HG03095 (cell line): ENCODE results near the gene SHLD1.
"Not testable (repeated sequence)": the region's sequence is repeated elsewhere in the genome, so short reads cannot be mapped to it uniquely, and the experiment has no call there.

ENCODE experiments used
- ATAC-seq: cut with Tn5 transposase; IDR thresholded peaks from one replicate; pipeline ENCODE4 v1.9.1; 2021; ENCODE audit warnings: moderate library complexity; ENCODE audit not compliant: unreplicated experiment

SHLD1 gene

DNA sequence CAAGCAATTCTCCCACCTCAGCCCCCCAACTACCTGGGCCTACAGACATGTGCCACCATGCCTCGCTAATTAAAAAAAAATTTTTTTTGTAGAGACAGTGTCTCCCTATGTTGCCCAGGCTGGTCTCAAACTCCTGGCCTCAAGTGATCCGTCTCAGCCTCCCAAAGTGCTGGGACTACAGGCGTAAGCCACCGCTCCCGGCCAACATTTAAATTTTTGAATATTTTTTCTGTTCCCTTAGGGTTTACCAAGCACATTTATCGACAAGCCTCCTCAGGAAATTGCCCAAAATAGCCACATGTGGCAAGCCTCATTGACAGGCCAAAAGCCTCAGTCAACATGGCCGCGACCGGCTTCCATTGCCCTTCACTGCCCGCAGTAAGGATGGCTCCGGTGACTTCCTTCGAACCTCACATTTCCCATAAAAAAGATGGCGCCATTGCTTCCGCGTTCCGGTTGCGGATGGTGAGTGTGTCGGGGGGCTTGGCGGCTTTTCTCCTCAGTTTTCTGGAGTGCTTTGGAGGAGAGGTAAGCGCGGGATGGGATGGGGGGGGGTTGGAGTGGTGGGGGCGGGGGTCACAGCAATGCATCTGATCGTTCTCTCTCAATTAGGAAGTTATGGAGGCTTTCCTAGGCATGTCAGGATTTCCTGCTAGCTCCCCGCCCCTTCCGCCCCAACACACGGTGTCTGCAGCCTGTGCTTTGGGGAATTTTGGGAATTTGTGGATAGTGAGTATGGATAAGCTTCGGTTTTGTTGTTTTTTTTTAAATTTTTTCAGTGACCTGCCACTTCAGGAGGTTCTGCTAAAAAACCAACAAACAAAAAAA is at the start of gene SHLD1:
SHLD1 (plus strand) TSS at position 450 of the 828 bp plus-strand sequence. CDS start 22,465 bp downstream, outside the sequence.
- peak; percentile 91 for ATAC-seq

DNA sequence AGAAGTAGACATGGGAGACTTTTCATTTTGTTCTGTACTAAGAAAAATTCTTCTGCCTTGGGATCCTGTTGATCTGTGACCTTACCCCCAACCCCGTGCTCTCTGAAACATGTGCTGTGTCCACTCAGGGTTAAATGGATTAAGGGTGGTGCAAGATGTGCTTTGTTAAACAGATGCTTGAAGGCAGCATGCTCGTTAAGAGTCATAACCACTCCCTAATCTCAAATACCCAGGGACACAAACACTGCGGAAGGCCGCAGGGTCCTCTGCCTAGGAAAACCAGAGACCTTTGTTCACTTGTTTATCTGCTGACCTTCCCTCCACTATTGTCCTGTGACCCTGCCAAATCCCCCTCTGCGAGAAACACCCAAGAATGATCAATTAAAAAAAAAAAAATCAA is 47.9 kb upstream of the SHLD1 start:
- not testable (repeated sequence) for ATAC-seq

- ATAC-seq: no peak
Observed at GRCh38 chr20:5703681-5704101, 46.5 kb upstream of the SHLD1 start.

DNA sequence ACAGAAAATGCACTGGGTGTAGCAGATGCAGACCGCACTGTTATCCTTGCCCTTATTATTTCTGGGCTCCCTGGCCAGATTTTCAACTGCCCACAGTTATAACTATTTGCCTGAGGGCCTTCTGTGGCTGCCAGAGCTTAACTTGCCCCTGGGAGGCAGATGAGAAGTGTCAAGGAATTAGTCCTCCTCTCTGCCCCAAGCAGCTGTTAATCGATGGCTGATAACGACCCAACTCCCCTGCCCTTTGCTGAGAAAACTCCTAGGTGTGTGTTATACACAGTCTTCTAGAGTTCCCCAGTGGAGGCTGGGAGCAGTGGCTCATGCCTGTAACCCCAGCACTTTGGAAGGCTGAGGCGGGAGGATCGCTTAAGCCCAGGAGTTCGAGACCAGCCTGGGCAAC is 44.4 kb upstream of the SHLD1 start:
- ATAC-seq: no peak

GRCh38 chr20:5706797-5707196 is 43.4 kb upstream of the SHLD1 start:
- ATAC-seq: no peak

DNA sequence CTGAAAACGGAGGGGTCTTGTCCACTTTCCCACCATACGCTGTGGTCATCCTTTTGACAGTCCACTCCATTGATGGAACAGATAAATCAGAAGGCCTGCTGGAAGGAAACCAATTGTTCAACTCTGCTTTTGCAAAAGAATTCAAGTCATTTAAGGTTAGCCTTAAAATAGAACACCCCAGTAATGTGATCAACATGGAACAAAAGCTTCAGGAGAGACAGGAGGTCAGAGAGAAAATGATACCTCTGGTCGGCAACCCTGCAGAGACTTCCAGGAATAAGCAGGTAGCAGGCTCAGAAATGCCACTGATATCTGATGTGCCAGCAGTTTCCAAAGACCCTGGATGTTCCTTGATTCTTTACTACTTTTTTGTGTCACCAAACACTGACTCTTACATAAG is 39.6 kb upstream of the SHLD1 start:
- ATAC-seq: no peak

- ATAC-seq: no peak
Observed at GRCh38 chr20:5714261-5715041, 35.8 kb upstream of the SHLD1 start.

- ATAC-seq: no peak
Observed at GRCh38 chr20:5715071-5715841, 34.9 kb upstream of the SHLD1 start.

DNA sequence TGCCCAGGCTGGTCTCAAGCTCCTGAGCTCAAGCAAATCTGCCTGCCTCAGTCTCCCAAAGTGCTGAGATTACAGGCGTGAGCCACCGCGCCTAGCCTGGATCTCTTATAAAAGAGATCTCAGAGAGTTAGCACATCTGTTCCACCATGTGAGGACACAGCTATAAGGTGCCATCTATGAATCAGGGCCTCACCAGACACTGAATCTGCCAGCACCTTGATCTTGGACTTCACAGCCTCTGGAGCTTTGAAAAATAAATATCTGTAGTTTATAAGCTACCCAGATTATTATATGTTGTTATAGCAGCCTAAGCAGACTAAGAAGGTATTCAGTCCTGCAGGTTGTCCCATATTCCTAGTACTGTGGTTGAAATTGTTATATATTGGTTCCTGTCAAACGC is 33.2 kb upstream of the SHLD1 start:
- ATAC-seq: no peak

GRCh38 chr20:5718896-5719595 is 31.2 kb upstream of the SHLD1 start:
- ATAC-seq: no peak

DNA sequence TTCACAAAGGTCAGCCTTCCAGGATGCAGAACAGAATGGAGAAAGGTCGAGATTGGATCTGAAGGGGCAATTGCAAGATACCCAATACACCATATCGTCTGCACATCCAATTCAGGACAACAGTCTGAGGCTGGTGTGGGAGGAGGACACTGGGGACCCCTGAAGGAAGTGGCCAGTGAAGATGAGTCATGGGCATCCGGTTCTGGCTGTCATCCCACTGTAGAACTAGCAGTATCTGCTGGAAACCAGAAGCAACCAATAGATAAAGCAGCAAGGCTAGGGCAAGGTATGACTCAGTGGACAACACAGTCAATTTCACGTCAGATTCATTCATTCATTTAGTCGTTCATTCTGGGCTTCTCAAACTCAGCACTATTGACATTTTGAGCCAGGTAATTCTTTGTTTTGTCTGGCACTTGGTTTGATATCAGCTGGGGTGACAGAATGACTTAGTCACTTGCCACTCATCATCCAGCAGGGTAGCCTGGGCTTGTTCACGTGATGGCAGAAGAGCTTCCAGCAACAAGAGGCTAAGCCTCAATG is 30.3 kb upstream of the SHLD1 start:
- ATAC-seq: no peak

GRCh38 chr20:5720696-5721095 is 29.5 kb upstream of the SHLD1 start:
- no peak for ATAC-seq

GRCh38 chr20:5721356-5721755 is 28.8 kb upstream of the SHLD1 start:
- not testable (repeated sequence) for ATAC-seq

- no peak for ATAC-seq
Observed at GRCh38 chr20:5722927-5723326, 27.3 kb upstream of the SHLD1 start.

DNA sequence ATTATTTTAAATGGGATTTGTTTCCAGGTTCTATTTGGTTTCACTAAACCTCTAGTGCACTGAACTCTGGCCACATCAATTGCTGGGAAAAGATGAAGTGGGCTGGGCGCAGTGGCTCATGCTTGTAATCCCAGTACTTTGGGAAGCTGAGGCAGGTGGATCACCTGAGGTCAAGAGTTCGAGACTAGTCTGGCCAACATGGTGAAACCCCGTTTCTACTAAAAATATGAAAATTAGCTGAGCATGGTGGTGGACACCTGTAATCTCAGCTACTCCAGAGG is 25.1 kb upstream of the SHLD1 start:
- ATAC-seq: not testable (repeated sequence)

GRCh38 chr20:5727018-5727515 is 23.1 kb upstream of the SHLD1 start:
- ATAC-seq: no peak

DNA sequence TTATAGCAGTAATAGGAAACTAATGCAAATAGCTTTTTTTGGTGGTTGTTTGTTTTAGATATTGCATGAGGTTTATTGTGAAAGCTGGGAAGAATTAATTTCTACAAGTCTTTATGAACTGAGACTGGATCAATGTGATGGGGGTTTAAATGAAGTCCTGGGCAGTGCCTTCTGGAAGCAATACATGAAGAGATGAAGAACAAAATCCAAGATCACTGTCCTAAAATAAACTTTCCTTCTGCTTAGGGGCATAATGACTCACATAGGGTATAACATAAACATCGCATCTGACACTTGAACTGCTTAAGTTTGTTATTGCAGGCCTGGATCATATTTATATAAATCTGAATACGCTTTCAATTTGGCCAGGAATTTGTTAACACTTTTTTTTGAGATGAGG is 20.9 kb upstream of the SHLD1 start:
- ATAC-seq: no peak

DNA sequence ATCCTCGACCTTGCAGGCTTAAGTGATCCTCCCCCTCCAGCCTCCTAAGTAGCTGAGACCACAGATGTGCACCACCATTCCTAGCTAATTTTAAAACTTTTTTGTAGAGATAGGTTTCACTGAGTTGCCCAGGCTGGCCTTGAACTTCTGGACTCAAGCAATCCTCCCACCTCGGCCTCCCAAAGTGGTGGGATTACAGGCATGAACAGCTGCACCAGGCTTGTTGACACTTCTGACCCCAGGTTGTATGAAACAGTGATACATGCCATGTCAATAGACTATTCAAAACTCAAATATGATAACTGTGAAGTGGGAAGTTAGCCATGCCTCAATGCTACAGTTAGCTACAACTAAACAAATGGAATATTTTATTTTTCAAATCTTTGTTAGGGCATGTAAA is 20.1 kb upstream of the SHLD1 start:
- no peak for ATAC-seq

- no peak for ATAC-seq
Observed at GRCh38 chr20:5731753-5732366, 18.3 kb upstream of the SHLD1 start.

DNA sequence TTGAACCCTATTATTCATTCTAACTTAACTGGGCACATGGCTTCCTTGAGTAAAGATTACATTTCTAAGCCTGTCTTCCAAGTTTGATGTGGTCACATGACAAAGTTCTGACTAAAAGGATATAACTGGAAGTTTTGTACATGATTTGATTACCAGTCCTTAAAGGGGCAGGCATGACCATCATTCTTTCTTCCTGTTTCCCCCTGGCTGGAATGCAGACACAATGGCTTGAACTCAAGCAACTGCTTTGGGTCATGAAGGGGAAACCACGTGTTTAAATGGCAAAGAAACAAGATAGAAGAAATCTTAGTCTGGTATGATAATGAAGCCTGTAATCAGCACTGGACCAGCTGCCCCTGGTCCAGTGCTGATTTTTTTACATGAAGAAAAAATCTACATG is 15.6 kb upstream of the SHLD1 start:
- ATAC-seq: no peak
